Measurements from ENCODE around the gene C4orf46.

- no peak for TF ChIP-seq POLR2A (IDR thresholded peaks at IDR 0.05; ENCODE audit: extremely low read depth, insufficient read length)
- no peak for TF ChIP-seq CTCF (IDR thresholded peaks at IDR 0.05; ENCODE audit: low read depth, low read length)
- no peak for TF ChIP-seq MAX (IDR thresholded peaks at IDR 0.05; ENCODE audit: low read depth, low read length)
- TF ChIP-seq MYC (IDR thresholded peaks at IDR 0.05; ENCODE audit: low read depth, low read length) = no peak
Observed at GRCh38 chr4:158678767-158679166, 7.1 kb upstream of the C4orf46 start.

Measured in NB4 (cell line).